Stimulated activated naive CD8-positive, alpha-beta T cell treated with anti-CD3 and anti-CD28 coated beads, Interleukin-15, Interleukin-2, amounts not matched to agents 100 ng/mL and 50 ng/mL, for 24 hours (primary cell): ENCODE results near the gene SMPD3.

Experiments
- H3K27ac Mint-ChIP-seq: one replicate; pipeline ENCODE4 v1.8.0; 2021; ENCODE audit warnings: mild to moderate bottlenecking, mixed read lengths
- H3K27me3 Mint-ChIP-seq: one replicate; pipeline ENCODE4 v1.8.0; 2021; ENCODE audit warnings: mixed read lengths
- H3K36me3 Mint-ChIP-seq: one replicate; pipeline ENCODE4 v1.8.0; 2021; ENCODE audit warnings: low read depth, mixed read lengths
- H3K4me1 Mint-ChIP-seq: one replicate; pipeline ENCODE4 v1.8.0; 2021; ENCODE audit warnings: low read depth, mixed read lengths
- H3K4me3 Mint-ChIP-seq: one replicate; pipeline ENCODE4 v1.8.0; 2021; ENCODE audit warnings: mild to moderate bottlenecking, mixed read lengths
- H3K9me3 Mint-ChIP-seq: one replicate; pipeline ENCODE4 v1.8.0; 2021; ENCODE audit warnings: mixed read lengths

Gene SMPD3

GRCh38 chr16:68411086-68411485 lies 37.2 kb downstream of the SMPD3 start:
- H3K27ac Mint-ChIP-seq: no peak overlapping the region
- no peaks in the 10 kb centered on the region for H3K9me3 Mint-ChIP-seq
- no peak overlapping the region for H3K4me3 Mint-ChIP-seq
- H3K36me3 Mint-ChIP-seq: no peaks in the 10 kb centered on the region
- H3K27me3 Mint-ChIP-seq: peaks cover 5% of the 10 kb centered on the region
- peaks cover under 1% of the 10 kb centered on the region for H3K4me1 Mint-ChIP-seq

DNA sequence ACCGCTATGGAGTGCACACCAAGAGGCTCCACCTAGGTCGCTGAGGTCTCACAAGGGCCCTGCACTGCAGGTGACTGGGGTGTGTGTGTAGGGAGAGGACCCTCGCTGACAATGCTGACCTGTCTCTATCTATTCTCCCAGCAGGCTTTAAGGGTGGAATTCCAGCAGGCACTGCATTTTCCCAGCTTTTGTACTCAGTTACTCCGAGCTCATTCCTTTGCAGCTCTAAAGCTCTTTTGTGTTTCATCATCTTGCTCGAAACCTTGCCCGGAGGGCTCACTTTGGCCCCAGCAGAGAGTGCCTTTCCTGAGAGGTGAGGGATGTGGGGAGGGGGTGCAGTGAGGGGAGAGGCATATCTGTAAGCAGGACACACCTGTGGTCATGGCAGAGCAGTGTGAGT lies 39.3 kb downstream of the SMPD3 start:
- no peak overlapping the region for H3K27ac Mint-ChIP-seq
- H3K27me3 Mint-ChIP-seq: peaks cover 5% of the 10 kb centered on the region
- H3K4me3 Mint-ChIP-seq: no peak overlapping the region
- H3K4me1 Mint-ChIP-seq: no peaks in the 10 kb centered on the region
- no peaks in the 10 kb centered on the region for H3K9me3 Mint-ChIP-seq
- no peaks in the 10 kb centered on the region for H3K36me3 Mint-ChIP-seq

DNA sequence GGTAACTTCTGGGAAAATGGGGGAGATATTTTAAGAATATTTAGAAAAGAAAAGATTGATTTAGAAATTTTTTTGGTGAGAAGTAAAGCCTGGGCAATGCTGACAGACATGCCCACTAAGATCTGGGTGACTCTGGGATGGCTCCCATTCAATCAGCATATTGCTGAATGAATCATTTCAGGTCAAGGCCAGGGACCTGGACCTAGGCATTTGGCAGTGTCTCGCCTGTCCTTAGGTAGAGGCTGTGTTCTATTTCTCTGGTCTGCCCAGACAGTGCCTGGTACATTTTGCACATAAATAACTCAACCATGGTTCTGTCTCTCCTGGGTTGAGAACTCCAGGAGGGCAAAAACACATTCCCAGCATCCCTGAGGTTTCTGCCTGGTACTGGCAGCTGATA lies 39.9 kb downstream of the SMPD3 start:
- H3K4me1 Mint-ChIP-seq: no peaks in the 10 kb centered on the region
- peaks cover 5% of the 10 kb centered on the region for H3K27me3 Mint-ChIP-seq
- no peaks in the 10 kb centered on the region for H3K9me3 Mint-ChIP-seq
- H3K4me3 Mint-ChIP-seq: no peak overlapping the region
- no peaks in the 10 kb centered on the region for H3K36me3 Mint-ChIP-seq
- H3K27ac Mint-ChIP-seq: no peak overlapping the region

DNA sequence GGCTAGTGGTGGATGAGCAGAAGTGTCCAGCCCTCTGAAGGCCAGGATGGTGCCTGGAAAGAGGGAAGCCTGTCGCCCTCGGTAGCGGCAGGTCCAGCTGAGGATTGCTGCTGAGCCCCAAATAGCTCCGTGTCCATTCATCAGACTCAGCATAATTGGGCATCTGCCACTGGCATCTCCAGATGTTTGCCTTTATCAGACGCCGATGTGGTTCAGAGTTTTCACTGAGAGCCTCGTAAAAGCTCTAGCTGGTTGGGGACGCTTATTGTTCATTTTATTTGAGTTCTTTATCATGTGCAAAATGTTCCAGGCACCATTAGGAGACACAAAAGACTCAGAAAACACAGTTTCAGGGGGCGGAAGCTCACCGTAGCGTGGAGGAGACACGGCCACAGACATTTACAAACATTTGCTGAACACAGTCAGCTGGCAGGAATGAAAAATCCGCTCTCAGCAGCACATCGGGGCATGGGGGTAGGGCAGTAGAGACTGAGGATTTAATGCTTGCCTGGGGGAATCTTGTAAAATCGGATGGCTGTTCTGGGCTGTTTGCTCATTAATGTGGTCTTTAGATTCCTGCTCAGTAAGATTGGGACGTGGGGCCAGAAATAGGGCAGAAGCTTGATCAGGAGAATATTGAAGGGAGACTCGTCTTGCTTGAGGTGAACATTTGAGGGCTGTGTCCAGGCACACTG lies 41.7 kb downstream of the SMPD3 start:
- H3K4me3 Mint-ChIP-seq: no peak overlapping the region
- no peaks in the 10 kb centered on the region for H3K4me1 Mint-ChIP-seq
- no peaks in the 10 kb centered on the region for H3K36me3 Mint-ChIP-seq
- H3K27me3 Mint-ChIP-seq: peaks cover 5% of the 10 kb centered on the region
- no peaks in the 10 kb centered on the region for H3K9me3 Mint-ChIP-seq
- H3K27ac Mint-ChIP-seq: no peak overlapping the region

GRCh38 chr16:68404736-68405345 lies 43.5 kb downstream of the SMPD3 start:
- H3K27me3 Mint-ChIP-seq: peaks cover 5% of the 10 kb centered on the region

DNA sequence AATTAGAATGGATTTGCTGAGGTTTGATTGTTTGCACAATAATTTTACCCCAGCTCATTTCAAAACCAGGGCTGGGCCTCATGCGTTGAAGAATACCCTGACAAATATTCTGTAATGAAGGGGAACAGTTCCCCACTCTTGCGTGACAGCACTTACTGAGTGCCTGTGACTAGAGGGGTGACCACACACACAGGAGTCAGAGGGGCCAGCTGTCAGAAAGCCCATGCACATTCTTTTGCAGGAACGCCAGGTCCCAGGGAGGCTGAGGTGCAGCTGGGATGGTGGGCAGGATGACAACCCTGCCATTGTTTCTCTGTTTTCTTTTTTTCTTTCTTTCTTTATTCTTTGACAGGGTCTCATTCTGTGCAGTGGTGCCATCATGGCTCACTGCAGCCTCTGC lies 44.6 kb downstream of the SMPD3 start:
- H3K9me3 Mint-ChIP-seq: no peaks in the 10 kb centered on the region
- H3K27ac Mint-ChIP-seq: no peak overlapping the region
- peaks cover 5% of the 10 kb centered on the region for H3K27me3 Mint-ChIP-seq
- peaks cover 7% of the 10 kb centered on the region for H3K4me1 Mint-ChIP-seq
- no peak overlapping the region for H3K4me3 Mint-ChIP-seq
- no peaks in the 10 kb centered on the region for H3K36me3 Mint-ChIP-seq

More at GRCh38 chr16:68404736-68405345, 43.5 kb downstream of the SMPD3 start:
- Mint-ChIP-seq H3K4me1 (peaks cover 7% of the 10 kb centered on the region), H3K27ac (no peak overlapping the region), H3K4me3 (no peak overlapping the region), H3K36me3 (no peaks in the 10 kb centered on the region), H3K9me3 (no peaks in the 10 kb centered on the region)

- no peaks in the 10 kb centered on the region for H3K9me3 Mint-ChIP-seq
- peaks cover 7% of the 10 kb centered on the region for H3K4me1 Mint-ChIP-seq
- peaks cover 5% of the 10 kb centered on the region for H3K27me3 Mint-ChIP-seq
- no peak overlapping the region for H3K4me3 Mint-ChIP-seq
- no peak overlapping the region for H3K27ac Mint-ChIP-seq
- no peaks in the 10 kb centered on the region for H3K36me3 Mint-ChIP-seq
These were observed 45.1 kb downstream of the SMPD3 start for GRCh38 chr16:68403177-68403576.

DNA sequence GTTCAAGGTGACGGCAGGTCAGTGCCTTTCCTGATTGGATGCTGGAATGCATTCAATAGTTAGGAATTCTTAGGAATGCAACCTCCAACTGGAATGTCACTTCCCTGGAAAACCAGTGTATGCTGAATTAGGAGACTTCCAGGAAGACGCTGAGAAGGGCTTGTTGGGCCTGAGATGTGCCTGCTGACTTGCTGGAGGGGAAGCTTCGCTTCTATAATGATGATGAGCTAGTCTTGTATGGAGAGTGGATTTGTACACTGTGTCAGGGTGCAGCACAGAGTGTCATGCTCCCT lies 45.6 kb downstream of the SMPD3 start:
- H3K27me3 Mint-ChIP-seq: peaks cover 5% of the 10 kb centered on the region
- H3K4me3 Mint-ChIP-seq: no peak overlapping the region
- no peak overlapping the region for H3K27ac Mint-ChIP-seq
- no peaks in the 10 kb centered on the region for H3K9me3 Mint-ChIP-seq
- peaks cover 7% of the 10 kb centered on the region for H3K4me1 Mint-ChIP-seq
- H3K36me3 Mint-ChIP-seq: no peaks in the 10 kb centered on the region

GRCh38 chr16:68401871-68402747 lies 46.2 kb downstream of the SMPD3 start:
- Mint-ChIP-seq H3K27ac (no peak overlapping the region), H3K4me3 (no peak overlapping the region), H3K4me1 (peaks cover 7% of the 10 kb centered on the region), H3K27me3 (peaks cover 5% of the 10 kb centered on the region), H3K36me3 (no peaks in the 10 kb centered on the region), H3K9me3 (no peaks in the 10 kb centered on the region)

DNA sequence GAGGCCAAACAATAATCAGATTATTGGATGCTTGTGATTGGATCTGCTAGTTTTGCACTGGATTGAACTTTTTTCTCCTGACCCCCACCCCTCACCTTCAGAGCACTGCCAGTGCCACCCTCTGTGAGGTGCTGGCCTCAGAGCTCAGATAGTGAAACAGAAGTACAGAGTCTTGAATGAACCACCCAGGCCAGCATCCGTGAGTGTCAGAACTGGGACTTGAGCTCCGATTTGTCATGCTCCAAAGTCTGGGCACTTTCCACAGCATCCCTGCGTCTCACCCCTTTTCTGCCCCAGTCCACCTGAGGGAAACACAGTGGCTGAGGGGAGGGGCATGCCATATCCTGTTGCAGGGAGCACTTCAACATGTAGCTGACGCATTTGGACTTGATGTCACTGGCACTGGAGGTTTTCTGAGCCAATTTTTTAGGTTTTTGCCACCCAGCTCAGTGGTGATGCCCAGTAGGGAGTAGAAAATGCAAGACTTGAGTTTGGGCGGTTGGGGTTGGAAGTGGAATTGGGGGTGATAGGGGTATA lies 47.3 kb downstream of the SMPD3 start:
- H3K9me3 Mint-ChIP-seq: no peaks in the 10 kb centered on the region
- no peaks in the 10 kb centered on the region for H3K27me3 Mint-ChIP-seq
- peaks cover 7% of the 10 kb centered on the region for H3K4me1 Mint-ChIP-seq
- H3K36me3 Mint-ChIP-seq: no peaks in the 10 kb centered on the region
- H3K27ac Mint-ChIP-seq: no peak overlapping the region
- no peak overlapping the region for H3K4me3 Mint-ChIP-seq

- H3K27ac Mint-ChIP-seq: no peak overlapping the region
These were observed 48.0 kb downstream of the SMPD3 start for GRCh38 chr16:68400083-68400923.

DNA sequence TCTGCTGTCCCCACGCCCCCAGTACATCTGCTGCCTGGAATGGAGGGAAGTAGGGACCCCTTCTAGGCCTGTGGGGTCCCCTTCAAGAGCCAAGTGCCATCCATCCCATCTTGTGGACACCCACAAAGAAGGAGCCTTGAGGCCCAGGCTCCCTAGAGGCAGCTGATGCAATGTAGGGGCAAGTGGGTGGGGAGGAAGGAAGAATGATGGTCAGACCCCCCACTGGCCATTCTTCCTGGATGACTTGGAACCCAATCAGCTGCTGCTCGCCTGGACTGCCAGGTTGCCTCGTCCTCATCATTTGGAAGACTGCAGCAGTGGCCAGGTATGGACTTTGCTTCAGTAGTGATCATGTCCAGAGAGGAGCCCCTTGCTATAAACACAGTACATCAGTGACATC lies 48.9 kb downstream of the SMPD3 start:
- Mint-ChIP-seq H3K9me3 (no peaks in the 10 kb centered on the region), H3K4me1 (peaks cover 7% of the 10 kb centered on the region), H3K36me3 (no peaks in the 10 kb centered on the region), H3K4me3 (no peak overlapping the region), H3K27me3 (no peaks in the 10 kb centered on the region), H3K27ac (no peak overlapping the region)

More at GRCh38 chr16:68400083-68400923, 48.0 kb downstream of the SMPD3 start:
- Mint-ChIP-seq H3K4me3 (no peak overlapping the region), H3K27me3 (no peaks in the 10 kb centered on the region), H3K4me1 (peaks cover 7% of the 10 kb centered on the region), H3K36me3 (no peaks in the 10 kb centered on the region), H3K9me3 (no peaks in the 10 kb centered on the region)

DNA sequence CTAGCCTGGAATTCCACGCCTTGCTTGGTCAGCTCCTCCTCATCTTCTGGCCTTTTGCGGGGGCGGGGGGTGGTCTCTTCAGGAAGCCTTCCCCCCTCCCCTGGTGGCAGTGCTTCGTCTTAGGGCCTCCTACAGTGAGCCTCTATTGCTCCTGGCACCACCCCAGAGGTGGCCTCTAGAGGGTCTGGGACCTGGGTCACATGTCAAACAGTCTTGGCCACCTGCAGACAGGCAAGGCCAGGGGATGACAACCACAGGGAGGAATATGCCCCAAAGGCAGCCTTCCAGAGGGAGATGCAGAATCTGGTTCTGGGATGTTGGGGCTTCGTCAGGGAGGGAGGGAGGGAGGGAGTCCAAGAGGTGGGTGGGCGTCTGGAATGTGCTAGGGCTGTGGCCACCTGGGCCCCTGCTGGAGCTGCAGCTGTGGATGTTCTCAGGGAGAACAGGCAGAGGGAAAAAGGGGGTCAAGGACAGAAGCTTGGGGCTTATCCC lies 50.6 kb downstream of the SMPD3 start:
- Mint-ChIP-seq H3K4me1 (peaks cover 7% of the 10 kb centered on the region), H3K4me3 (no peak overlapping the region), H3K9me3 (no peaks in the 10 kb centered on the region), H3K27ac (no peak overlapping the region), H3K27me3 (no peaks in the 10 kb centered on the region), H3K36me3 (no peaks in the 10 kb centered on the region)

DNA sequence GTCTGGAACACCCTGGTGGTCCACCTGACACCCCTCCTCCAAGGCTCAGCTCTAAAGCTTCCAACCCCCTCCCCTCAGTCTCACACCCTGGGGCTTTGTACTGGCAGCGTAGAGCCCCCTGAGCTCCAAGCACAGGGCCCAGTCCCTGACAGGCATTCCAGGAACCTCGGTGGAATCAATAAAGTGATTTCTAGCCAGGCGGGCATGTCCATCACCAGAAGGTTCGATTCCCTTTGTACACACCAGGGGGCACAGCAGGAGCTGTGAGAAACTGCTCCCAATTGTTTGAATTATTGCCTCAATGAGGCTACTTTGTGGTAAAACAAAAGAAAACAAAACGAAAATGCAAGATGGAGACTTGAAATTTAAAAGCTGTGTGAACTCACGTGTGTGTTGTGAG lies 51.8 kb downstream of the SMPD3 start:
- Mint-ChIP-seq H3K9me3 (no peaks in the 10 kb centered on the region), H3K4me3 (no peak overlapping the region), H3K36me3 (no peaks in the 10 kb centered on the region), H3K4me1 (peaks cover 7% of the 10 kb centered on the region), H3K27me3 (no peaks in the 10 kb centered on the region), H3K27ac (no peak overlapping the region)
